ENCODE data around the gene PLIN3. TPM values are rescaled to one million over a fixed set of nuclear protein-coding genes. Genes with fewer than 3 reads are reported as not detected.
A peak's percentile ranks its signal among the peaks of the same experiment; 100 is the strongest.

PLIN3 gene
- total and polyA plus RNA-seq, 2 of the 8 experiments (the other 6 are each of a cell fraction or from before 2014, with no cell fraction given), result 60.7 to 61.5 TPM

DNA sequence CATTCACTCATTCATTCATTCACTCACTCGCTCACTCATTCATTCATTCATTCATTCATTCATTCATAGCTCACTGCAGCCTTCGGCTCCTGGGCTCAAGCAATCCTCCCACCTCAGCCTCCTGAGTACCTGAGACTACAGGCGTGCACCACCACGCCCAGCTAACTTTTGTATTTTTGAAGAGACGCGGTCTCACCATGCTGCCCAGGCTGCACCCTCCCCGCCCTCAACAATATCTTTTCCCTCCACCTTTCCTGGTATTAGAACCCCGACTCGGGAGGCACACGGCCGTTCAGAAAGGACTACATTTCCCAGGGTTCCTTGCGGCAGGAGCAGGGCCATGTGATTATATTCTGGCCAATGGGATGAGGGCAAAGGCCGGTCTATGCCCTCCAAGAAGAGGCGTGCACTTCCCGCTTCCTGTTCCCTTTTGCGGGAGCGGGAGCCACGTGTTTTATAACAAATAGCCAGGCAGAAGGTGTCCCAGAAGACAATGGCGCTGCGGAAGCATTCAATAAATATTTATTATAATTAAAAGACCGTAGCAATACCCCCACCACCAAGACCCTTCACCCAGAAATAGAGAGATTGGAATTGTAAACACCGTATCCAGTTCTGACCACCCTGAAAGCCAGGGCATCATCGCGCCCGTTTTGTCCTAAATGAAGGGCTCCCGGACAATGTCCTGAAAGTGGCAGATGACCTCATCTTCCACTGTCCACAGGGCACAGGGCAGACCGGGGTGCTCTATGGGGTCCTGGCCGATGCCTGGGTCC, 51.9 kb downstream of the PLIN3 start:
- Histone ChIP-seq H3K4ac (replicated peaks; ENCODE audit: insufficient read length, low read depth, low read length) (peak overlapping the region; percentile 70), H2BK120ac (replicated peaks; ENCODE audit: low read depth, low read length) (no peak overlapping the region), H2BK15ac (ENCODE audit: low read length) (peak overlapping the region; percentile 97), H2BK12ac (ENCODE audit: low read depth, low read length) (0 out of 2 replicates have a peak overlapping the region, but pooled peaks have one; percentile 39), H3K23me2 (ENCODE audit: low read depth, low read length) (no peaks in the 10 kb centered on the region), H3K9me3 (ENCODE audit: insufficient read depth in 2 of 2, low read depth in 1 of 2, low read length in 1 of 2) (peaks cover 2 to 4% of the 10 kb centered on the region in 2 experiments; a peak in 2 of 4 replicates), H3K4me2 (ENCODE audit: insufficient read depth in 1 of 2, low read depth in 2 of 2, low read length in 2 of 2) (peak overlapping the region in 1 of 2 experiments; percentile 39; a peak in 1 of 4 replicates), H4K20me1 (replicated peaks in 1 of 2; ENCODE audit: control insufficient read depth in 1 of 2, insufficient read depth in 2 of 2, low read length in 2 of 2) (no peaks in the 10 kb centered on the region), H4K5ac (ENCODE audit: insufficient read length, low read depth, low read length) (peak overlapping the region; percentile 82), H3K27me3 (replicated peaks in 1 of 4; ENCODE audit: control insufficient read depth in 3 of 4, extremely low read depth in 1 of 4, insufficient read depth in 3 of 4, low read length in 3 of 4) (peaks cover 0 to 14% (median 12%) of the 10 kb centered on the region in 4 experiments; a peak in 6 of 7 replicates), H2BK5ac (ENCODE audit: low read depth, low read length) (no peak overlapping the region), H3K14ac (ENCODE audit: insufficient read length) (no peak overlapping the region), H3K79me2 (ENCODE audit: control insufficient read depth in 1 of 2, insufficient read depth in 2 of 2, low read length in 2 of 2) (no peaks in the 10 kb centered on the region), H3K79me1 (ENCODE audit: low read depth, low read length) (no peaks in the 10 kb centered on the region), H3K36me3 (ENCODE audit: control insufficient read depth in 2 of 4, insufficient read depth in 4 of 4, low read length in 3 of 4) (no peaks in the 10 kb centered on the region), H3K18ac (ENCODE audit: extremely low read depth, low read length) (peak overlapping the region; percentile 15; the same call in 1 of the 2 replicates), H3K4me3 (ENCODE audit: extremely low read depth in 1 of 4, insufficient read depth in 2 of 4, low read depth in 3 of 4, low read length in 4 of 4) (peak overlapping the region in 1 of 4 experiments; percentile 30; a peak in 2 of 8 replicates), H3K56ac (replicated peaks; ENCODE audit: insufficient read length, low read depth, low read length) (no peak overlapping the region), H3K4me1 (replicated peaks in 1 of 4; ENCODE audit: control insufficient read depth in 3 of 4, insufficient read depth in 4 of 4, low read length in 3 of 4) (no peaks in the 10 kb centered on the region; a peak in 1 of 7 replicates), H2AK5ac (ENCODE audit: low read depth, low read length) (0 out of 2 replicates have a peak overlapping the region, but pooled peaks have one; percentile 39), H3K23ac (ENCODE audit: insufficient read length) (no peak overlapping the region), H3K9ac (replicated peaks in 1 of 4; ENCODE audit: extremely low read depth in 1 of 4, low read depth in 3 of 4, low read length in 3 of 4) (no peak overlapping the region), H2BK20ac (ENCODE audit: low read length) (no peak overlapping the region), H4K91ac (replicated peaks; ENCODE audit: insufficient read length, low read length) (peak overlapping the region; percentile 85), H4K8ac (ENCODE audit: extremely low read depth, insufficient read depth, low read length) (peak overlapping the region; percentile 88), H3K27ac (ENCODE audit: low read depth, low read length) (no peak overlapping the region), H2AFZ (ENCODE audit: low read length) (no peak overlapping the region)
- peak; percentile 78 for FAIRE-seq
- WGBS, 2 experiments (ENCODE audit: extremely low coverage in 1 of 2, insufficient coverage in 1 of 2, insufficient read length in 1 of 2, insufficient replicate concordance in 2 of 2, low coverage in 1 of 2, low lambda C conversion rate in 2 of 2, missing lambda C conversion rate in 1 of 2), result 40% methylated on average over 28 of the region's 28 CpGs; no CpG with 5 or more reads in 1 of the 2 experiments
- peak; percentile 75 to 88 for DNase-seq (ENCODE audit: low read depth in 1 of 2, low spot score in 2 of 2)
- ChIA-PET CTCF (ENCODE audit: partially characterized antibody) (interaction anchor here (0.6 to 3.9 kb wide), 5 partner anchors 32 to 215 kb away, joined by 3 to 15 read pairs (median 7); no protein-coding TSS in a partner anchor), POLR2A (ENCODE audit: partially characterized antibody) (no interaction called here)
- TF ChIP-seq EP300 (IDR thresholded peaks at IDR 0.05; ENCODE audit: borderline replicate concordance in 1 of 2, low read depth in 2 of 2, low read length in 2 of 2), result no peak
- TF ChIP-seq RAD21 (IDR thresholded peaks at IDR 0.05 in 1 of 2, conservative IDR thresholded peaks at IDR 0.05 in 1 of 2; ENCODE audit: low read depth in 2 of 2, low read length in 2 of 2), result no peak
- TF ChIP-seq SIX5 (IDR thresholded peaks at IDR 0.05; ENCODE audit: low read depth, low read length), result peak; percentile 73
- peak; percentile 73; the same call in 1 of the 2 replicates for TF ChIP-seq GABPA (IDR thresholded peaks at IDR 0.05; ENCODE audit: borderline replicate concordance, insufficient read depth, low read length)
- TF ChIP-seq CHD1 (IDR thresholded peaks at IDR 0.05; ENCODE audit: low read depth, low read length), result no peak
- TF ChIP-seq, protein P1, sequence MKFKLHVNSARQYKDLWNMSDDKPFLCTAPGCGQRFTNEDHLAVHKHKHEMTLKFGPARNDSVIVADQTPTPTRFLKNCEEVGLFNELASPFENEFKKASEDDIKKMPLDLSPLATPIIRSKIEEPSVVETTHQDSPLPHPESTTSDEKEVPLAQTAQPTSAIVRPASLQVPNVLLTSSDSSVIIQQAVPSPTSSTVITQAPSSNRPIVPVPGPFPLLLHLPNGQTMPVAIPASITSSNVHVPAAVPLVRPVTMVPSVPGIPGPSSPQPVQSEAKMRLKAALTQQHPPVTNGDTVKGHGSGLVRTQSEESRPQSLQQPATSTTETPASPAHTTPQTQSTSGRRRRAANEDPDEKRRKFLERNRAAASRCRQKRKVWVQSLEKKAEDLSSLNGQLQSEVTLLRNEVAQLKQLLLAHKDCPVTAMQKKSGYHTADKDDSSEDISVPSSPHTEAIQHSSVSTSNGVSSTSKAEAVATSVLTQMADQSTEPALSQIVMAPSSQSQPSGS (IDR thresholded peaks at IDR 0.05; ENCODE audit: low read length), result no peak
- TF ChIP-seq RFX5 (IDR thresholded peaks at IDR 0.05; ENCODE audit: borderline replicate concordance, low read depth, low read length), result no peak
- no peak for TF ChIP-seq JUND (IDR thresholded peaks at IDR 0.05; ENCODE audit: low read length)
